Fibroblast of gingiva (primary cell): ENCODE measurements around the gene INSL3.
A peak's percentile ranks its signal among the peaks of the same experiment; 100 is the strongest.
"Not testable (repeated sequence)": the region's sequence is repeated elsewhere in the genome, so short reads cannot be mapped to it uniquely, and the experiment has no call there.

Experiments
- DNase-seq: peaks from one replicate; pipeline ENCODE4 v3.0.0-alpha.2; 2011; ENCODE audit warnings: low read depth

The INSL3 gene

GRCh38 chr19:17783721-17784120 is 37.6 kb downstream of the INSL3 start:
- not testable (repeated sequence) for DNase-seq

GRCh38 chr19:17780781-17781180 is 40.5 kb downstream of the INSL3 start:
- DNase-seq, result no peak

- peak; percentile 36 for DNase-seq
Measured at GRCh38 chr19:17778968-17779929, 42.1 kb downstream of the INSL3 start.

DNA sequence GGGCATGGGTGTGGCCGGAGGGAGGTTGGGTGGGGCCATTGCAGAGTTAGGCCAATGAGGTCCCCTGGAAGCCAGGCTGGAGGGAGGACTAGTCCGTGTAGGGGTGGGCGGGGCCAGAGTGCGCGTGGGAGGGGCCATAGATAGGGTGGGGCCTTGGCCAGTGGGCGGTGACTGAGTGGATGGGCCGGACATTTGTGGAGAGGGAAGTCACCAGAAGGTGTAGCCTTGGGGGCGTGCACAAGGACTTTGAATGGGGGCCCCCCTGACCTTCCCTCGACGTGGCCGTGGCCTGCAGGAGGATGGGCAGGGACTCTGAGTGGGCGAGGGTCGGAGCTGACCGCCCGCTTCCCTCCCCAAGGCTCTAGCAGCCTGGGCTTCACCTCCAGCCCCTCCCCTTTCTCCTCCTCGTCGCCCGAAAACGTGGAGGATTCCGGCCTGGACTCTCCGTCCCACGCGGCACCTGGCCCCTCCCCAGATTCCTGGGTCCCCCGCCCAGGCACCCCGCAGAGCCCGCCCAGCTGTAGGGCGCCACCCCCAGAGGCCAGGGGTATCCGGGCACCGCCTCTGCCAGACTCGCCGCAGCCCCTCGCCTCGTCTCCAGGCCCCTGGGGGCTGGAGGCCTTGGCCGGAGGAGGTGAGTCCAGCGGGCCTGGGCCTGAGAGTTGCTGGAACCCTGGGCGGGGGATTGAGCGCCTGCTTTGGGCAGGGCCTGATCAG is 42.9 kb downstream of the INSL3 start:
- DNase-seq, result no peak

DNA sequence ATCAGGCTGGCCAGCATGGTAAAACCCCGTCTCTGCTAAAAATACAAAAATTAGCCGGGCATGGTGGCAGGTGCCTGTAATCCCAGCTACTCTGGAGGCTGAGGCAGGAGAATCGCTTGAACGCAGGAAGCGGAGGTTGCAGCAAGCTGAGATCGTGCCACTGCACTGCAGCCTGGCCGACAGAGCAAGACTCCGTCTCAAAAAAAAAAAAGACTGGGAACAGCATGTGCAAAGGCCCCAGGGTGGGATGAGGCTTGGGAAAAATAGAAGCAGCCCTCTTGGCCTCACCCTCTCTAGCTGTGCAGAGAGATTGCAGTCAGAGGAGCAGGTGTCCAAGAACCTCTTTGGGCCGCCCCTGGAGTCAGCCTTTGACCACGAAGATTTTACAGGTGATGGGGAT is 43.5 kb downstream of the INSL3 start:
- DNase-seq, result not testable (repeated sequence)

DNA sequence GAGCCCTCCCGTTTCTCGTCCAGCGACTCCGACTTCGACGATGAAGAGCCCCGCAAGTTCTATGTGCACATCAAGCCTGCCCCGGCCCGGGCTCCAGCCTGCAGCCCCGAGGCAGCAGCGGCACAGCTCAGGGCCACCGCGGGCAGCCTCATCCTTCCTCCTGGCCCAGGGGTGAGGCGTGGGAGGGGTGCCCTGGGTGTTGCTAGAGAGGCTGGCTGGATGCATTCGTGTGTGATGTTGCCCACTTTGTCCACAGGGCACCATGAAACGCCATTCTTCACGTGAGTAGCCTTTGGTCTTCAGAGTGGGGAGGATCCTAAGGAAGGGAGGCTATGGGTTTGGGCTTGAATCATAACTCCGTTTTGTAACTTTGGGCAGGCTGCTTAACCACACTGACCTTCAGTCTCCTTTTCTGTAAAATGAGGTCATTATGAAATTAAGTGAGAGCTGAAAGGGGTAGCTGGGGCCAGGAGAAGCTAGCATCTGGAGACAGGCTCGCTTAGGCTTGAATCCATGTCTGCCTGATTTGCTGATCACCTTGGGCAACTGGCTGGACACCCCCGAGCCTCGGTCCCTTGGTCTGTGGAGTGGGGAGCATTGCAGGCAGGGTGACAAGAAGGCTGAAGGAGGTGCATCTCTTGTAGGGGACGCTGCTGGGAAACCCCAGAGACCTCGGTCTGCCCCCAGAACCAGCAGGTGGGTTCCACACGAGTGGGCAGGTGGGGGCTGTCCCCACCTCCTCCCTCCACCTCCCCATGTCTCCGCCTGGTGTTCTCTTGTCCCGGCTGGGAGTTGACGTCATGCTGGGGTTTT is 45.1 kb downstream of the INSL3 start:
- peak; percentile 59 for DNase-seq

DNA sequence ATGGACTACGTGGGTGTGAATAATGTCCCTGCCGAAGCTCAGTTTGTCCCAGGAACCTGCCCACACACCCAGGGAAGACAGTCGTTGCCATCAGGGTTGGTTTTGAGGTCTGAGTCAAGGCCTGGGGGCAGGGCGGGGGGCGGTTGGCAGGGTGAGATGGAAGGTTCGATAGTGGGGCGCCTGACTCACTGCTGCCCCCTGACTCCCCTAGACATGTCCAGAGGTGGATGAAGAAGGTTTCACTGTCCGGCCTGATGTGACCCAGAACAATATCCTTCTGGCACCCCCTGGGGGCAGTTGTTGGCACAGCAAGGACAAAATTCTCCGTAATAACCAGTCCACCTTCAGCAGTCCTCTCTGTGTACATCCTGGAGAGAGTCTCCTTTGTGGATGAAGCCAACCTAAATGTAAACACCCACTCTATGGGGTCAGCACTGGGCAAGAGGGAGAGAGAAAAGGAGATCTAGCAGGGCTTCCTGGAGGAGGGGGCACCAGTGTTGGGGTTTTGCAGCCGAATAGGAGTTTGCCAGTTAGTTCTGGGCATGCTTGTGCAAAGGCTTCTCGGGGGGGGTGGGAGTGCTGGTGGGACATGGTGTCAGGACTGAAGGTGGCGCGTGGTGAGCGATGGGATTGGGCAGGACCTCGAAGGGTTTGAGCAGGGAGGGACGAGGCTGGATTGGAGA is 45.9 kb downstream of the INSL3 start:
- DNase-seq, result no peak

GRCh38 chr19:17772172-17772571 is 49.1 kb downstream of the INSL3 start:
- no peak for DNase-seq

DNA sequence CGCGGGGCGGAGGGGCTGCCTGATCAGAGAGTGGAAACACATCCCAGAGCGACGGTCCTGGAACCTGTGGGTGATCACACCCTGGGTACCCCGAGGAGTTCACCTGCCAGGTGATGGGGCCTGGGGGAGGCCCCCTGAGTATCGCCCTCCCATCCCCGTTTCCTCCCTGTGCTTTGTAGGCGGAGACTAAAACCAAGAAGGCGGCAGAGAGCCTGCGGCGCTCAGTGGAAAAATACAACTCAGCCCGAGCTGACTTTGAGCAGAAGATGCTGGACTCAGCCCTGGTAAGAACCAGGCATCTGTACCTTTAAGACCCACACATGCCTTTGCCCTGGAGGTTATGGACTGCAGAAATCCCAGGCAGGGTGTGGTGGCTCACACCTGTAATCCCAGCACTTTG is 50.7 kb downstream of the INSL3 start:
- DNase-seq, result no peak

- DNase-seq, result no peak
Measured at GRCh38 chr19:17767559-17767958, 53.8 kb downstream of the INSL3 start.

GRCh38 chr19:17766543-17767131 is 54.7 kb downstream of the INSL3 start:
- peak; percentile 66 for DNase-seq
